Endothelial cell of umbilical vein (primary cell): ENCODE data around the gene SLIT1. TPM values are rescaled to one million over a fixed set of nuclear protein-coding genes. Genes with fewer than 3 reads are reported as not detected.

Source experiments
- BruUV-seq: library from RNA; stranded (reverse); fragments of 400-500 nt; replicated peaks from 2 replicates; lab custom pipeline; 2021; lab: Mats Ljungman, UMichigan
- CTCF ChIA-PET: fragments of 300-600, 350-600 bp; sonication (Branson Sonifier 250); formaldehyde crosslinking; loops from one replicate; lab custom pipeline; 2021; ENCODE audit warnings: antibody characterized with exemption, inconsistent platforms; lab: Charles Lee
- POLR2A ChIA-PET: fragments of 300-600, 350-600 bp; sonication (Branson Sonifier 250); formaldehyde crosslinking; loops from one replicate; lab custom pipeline; 2021; ENCODE audit warnings: antibody characterized with exemption, inconsistent platforms; lab: Charles Lee
- DNase-seq: peaks from one replicate; pipeline ENCODE4 v3.0.0-alpha.2; 2011; ENCODE audit warnings: low read depth, low spot score
- FAIRE-seq: peaks from 2 replicates; lab custom pipeline; 2011; peaks lifted over from hg19 to GRCh38; lab: Jason Lieb, UNC
- H2AFZ ChIP-seq: 2 replicates; pipeline ENCODE4 v1.6.0; 2012; ENCODE audit warnings: low read depth, low read length, control low read depth, inconsistent platforms
- H3K27ac ChIP-seq: 2 replicates; pipeline ENCODE4 v1.5.1; 2011; ENCODE audit warnings: low read depth, mild to moderate bottlenecking, control low read depth, low read length, moderate library complexity; ENCODE audit not compliant: insufficient read depth
- H3K27me3 ChIP-seq, 2 experiments: 2 replicates each; pipeline versions ENCODE4 v1.6.0 to v1.6.1; 2011; ENCODE audit warnings: low read length in 2 of 2, mixed read lengths in 1 of 2; ENCODE audit not compliant: control insufficient read depth in 2 of 2, insufficient read depth in 2 of 2
- H3K36me3 ChIP-seq, 2 experiments: 2 replicates in 1 of 2; 3 replicates in 1 of 2; pipeline ENCODE4 v1.5.1; 2011; ENCODE audit warnings: low read length in 2 of 2, mild to moderate bottlenecking in 1 of 2, moderate library complexity in 1 of 2; ENCODE audit not compliant: control insufficient read depth in 2 of 2, insufficient read depth in 2 of 2; ENCODE audit errors: extremely low read depth in 1 of 2
- H3K4me1 ChIP-seq: 3 replicates; pipeline ENCODE4 v1.5.1; 2011; ENCODE audit warnings: mild to moderate bottlenecking, low read length; ENCODE audit not compliant: control insufficient read depth, insufficient read depth; ENCODE audit errors: extremely low read depth
- H3K4me2 ChIP-seq: 2 replicates; pipeline ENCODE4 v1.6.1; 2011; ENCODE audit warnings: low read length, control low read depth, mixed read lengths; ENCODE audit not compliant: insufficient read depth
- H3K4me3 ChIP-seq, 3 experiments: fragments of 200-600 bp in 1 of 3; sonication (generic), shearing (Covaris generic) in 1 of 3; replicated peaks in 1 of 3; 2 replicates each; pipeline ENCODE4 v1.5.1; 2011 to 2016; ENCODE audit warnings: control low read depth in 3 of 3, low read length in 3 of 3, mild to moderate bottlenecking in 2 of 3, inconsistent platforms in 1 of 3, low read depth in 1 of 3, moderate library complexity in 1 of 3; ENCODE audit not compliant: insufficient read depth in 1 of 3
- H3K79me2 ChIP-seq: 2 replicates; pipeline ENCODE4 v1.6.0; 2012; ENCODE audit warnings: low read length, inconsistent platforms; ENCODE audit not compliant: control insufficient read depth, insufficient read depth
- H3K9ac ChIP-seq: replicated peaks from 2 replicates; pipeline ENCODE3; 2011; ENCODE audit warnings: low read length, control low read depth; ENCODE audit not compliant: insufficient read depth; ENCODE audit errors: extremely low read depth
- H3K9me1 ChIP-seq: replicated peaks from 3 replicates; pipeline ENCODE4 v1.6.0; 2011; ENCODE audit warnings: mild to moderate bottlenecking, low read length; ENCODE audit not compliant: control insufficient read depth, insufficient read depth; ENCODE audit errors: extremely low read depth
- H3K9me3 ChIP-seq: replicated peaks from 2 replicates; pipeline ENCODE4 v1.5.1; 2012; ENCODE audit warnings: low read length, inconsistent platforms; ENCODE audit not compliant: control insufficient read depth, insufficient read depth
- H4K20me1 ChIP-seq: replicated peaks from 2 replicates; pipeline ENCODE3; 2011; ENCODE audit warnings: mild to moderate bottlenecking, low read length; ENCODE audit not compliant: control insufficient read depth, insufficient read depth; ENCODE audit errors: extremely low read depth
- CTCF ChIP-seq, 2 donors: IDR thresholded peaks; 1 replicate in 1 of 2; 2 replicates in 1 of 2; pipeline ENCODE4 v1.5.1; 2011; ENCODE audit warnings: low read length in 2 of 2, mild to moderate bottlenecking in 2 of 2, moderate library complexity in 2 of 2, control low read depth in 1 of 2, inconsistent platforms in 1 of 2, low read depth in 1 of 2; ENCODE audit not compliant: insufficient read depth in 1 of 2; ENCODE audit errors: extremely low read depth in 1 of 2
- EZH2 ChIP-seq: IDR thresholded peaks from 2 replicates; pipeline ENCODE4 v1.6.1; 2012; ENCODE audit warnings: borderline replicate concordance, low read depth, mild to moderate bottlenecking, moderate library complexity, low read length, inconsistent platforms; ENCODE audit not compliant: severe bottlenecking
- JUN ChIP-seq: IDR thresholded peaks from 2 replicates; pipeline ENCODE4 v1.6.1; 2011; ENCODE audit warnings: borderline replicate concordance, low read depth; ENCODE audit not compliant: insufficient read length, insufficient read depth
- POLR2AphosphoS5 ChIP-seq: IDR thresholded peaks from 2 replicates; pipeline ENCODE4 v1.6.1; 2012; ENCODE audit warnings: low read depth, mild to moderate bottlenecking, control low read depth, low read length, moderate library complexity; ENCODE audit not compliant: insufficient read depth
- dilution Hi-C: fragments of 300-500 bp; cut with MboI; formaldehyde crosslinking; loops from one replicate; pipeline ENCODE4 v1.15.0; 2019; ENCODE audit warnings: low sequenced_read_pairs; ENCODE audit not compliant: extremely low pct_ligation_motif_present
- intact Hi-C: fragments of 100-400 bp; cut with micrococcal nuclease; formaldehyde crosslinking; loops from one replicate; pipeline ENCODE4 v1.10.0; 2022
- polyA plus RNA-seq, 4 experiments: library from polyadenylated mRNA; depleted of rRNA in 3 of 4; stranded (reverse) in 3 of 4; unstranded in 1 of 4; fragments of >200 nt; gene quantifications; 2 replicates each; pipeline versions ENCODE4 v1.2.1 to v1.2.3, GENCODE V29; 2011 to 2012; ENCODE audit warnings: missing spikeins in 1 of 4
- total RNA-seq: library from RNA; stranded (reverse); gene quantifications from 2 replicates; pipeline ENCODE4 v1.2.3, GENCODE V29; 2021

SLIT1 gene
- total and polyA plus RNA-seq, 2 donors (not counting 3 experiments of a cell fraction or from before 2014, with no cell fraction given) = 0.04 to 0.20 TPM

- TF ChIP-seq POLR2AphosphoS5 (no peak), CTCF (IDR thresholded peaks at IDR 0.05; ENCODE audit: extremely low read depth in 1 of 2, insufficient read depth in 1 of 2, low read depth in 1 of 2, low read length in 2 of 2) (peak; percentile 88 to 95), EZH2 (no peak), JUN (no peak)
- Histone ChIP-seq H3K79me2 (no peaks in the 10 kb centered on the region), H3K9me1 (no peaks in the 10 kb centered on the region), H3K36me3 (no peaks in the 10 kb centered on the region), H3K4me1 (no peaks in the 10 kb centered on the region), H3K9me3 (no peaks in the 10 kb centered on the region), H3K4me2 (no peak overlapping the region), H3K27me3 (peaks cover 2 to 4% of the 10 kb centered on the region in 2 experiments), H2AFZ (no peak overlapping the region), H3K27ac (no peak overlapping the region), H3K9ac (no peak overlapping the region), H3K4me3 (no peak overlapping the region), H4K20me1 (no peaks in the 10 kb centered on the region)
- ChIA-PET CTCF (interaction anchor here (0.5 to 8.5 kb wide), 79 partner anchors 9 to 677 kb away, joined by 3 to 397 read pairs (median 5); partner anchors contain the start of genes ARHGAP19, FRAT1, FRAT2 and RRP12), POLR2A (no interaction called here)
- dilution Hi-C loops (no loop called here), intact Hi-C loops (loop anchor here (1.0 to 10.0 kb wide), 5 partner anchors 44 to 262 kb away; partner anchors contain the start of gene FRAT2)
- peak; percentile 81 for FAIRE-seq
- no TSS peak for BruUV-seq
- peak; percentile 78 for DNase-seq
Observed at GRCh38 chr10:97072851-97073665, 112.7 kb downstream of the SLIT1 start.
